HG02759 (cell line): Measurements from ENCODE around the gene MARVELD2.
"Not testable (repeated sequence)": the region's sequence is repeated elsewhere in the genome, so short reads cannot be mapped to it uniquely, and the experiment has no call there.

Experiments
- ATAC-seq: cut with Tn5 transposase; IDR thresholded peaks from one replicate; pipeline ENCODE4 v1.9.1; 2021; ENCODE audit warnings: mild to moderate bottlenecking, moderate library complexity; ENCODE audit not compliant: unreplicated experiment

The MARVELD2 gene

GRCh38 chr5:69414885-69415583, at the start of gene MARVELD2:
Gene MARVELD2 (plus strand): TSS chr5:69415116. CDS start chr5:69419386, 4,270 bp downstream.
- peak; percentile 86 for ATAC-seq

GRCh38 chr5:69367697-69368279, 47.1 kb upstream of the MARVELD2 start:
- ATAC-seq = no peak

- peak; percentile 33 for ATAC-seq
Measured at GRCh38 chr5:69368458-69369339, 46.2 kb upstream of the MARVELD2 start.

- peak; percentile 93 for ATAC-seq
Measured at GRCh38 chr5:69369340-69370121, 45.4 kb upstream of the MARVELD2 start, which contains the start of the genes AK6, RAD17 and TAF9. Gene AK6 (minus strand): TSS chr5:69369520. CDS start chr5:69369490, 30 bp downstream. Gene RAD17 (plus strand): TSS chr5:69369818. CDS start chr5:69372209, 2,391 bp downstream. Gene TAF9 (minus strand): TSS chr5:69369520. CDS start chr5:69365737, 3,783 bp downstream.

GRCh38 chr5:69370335-69370734, 44.6 kb upstream of the MARVELD2 start:
- not testable (repeated sequence) for ATAC-seq

GRCh38 chr5:69372394-69372793, 42.5 kb upstream of the MARVELD2 start:
- ATAC-seq = no peak

GRCh38 chr5:69374911-69375446, 39.9 kb upstream of the MARVELD2 start:
- ATAC-seq = peak; percentile 73

- ATAC-seq = no peak
Measured at GRCh38 chr5:69378376-69378775, 36.5 kb upstream of the MARVELD2 start.

- ATAC-seq = no peak
Measured at GRCh38 chr5:69404659-69405330, 10.1 kb upstream of the MARVELD2 start.

- no peak for ATAC-seq
Measured at GRCh38 chr5:69415584-69415958, 655 bp downstream of the MARVELD2 start.

- no peak for ATAC-seq
Measured at GRCh38 chr5:69416180-69416579, 1.3 kb downstream of the MARVELD2 start.

- ATAC-seq = no peak
Measured at GRCh38 chr5:69416699-69417098, 1.8 kb downstream of the MARVELD2 start.

- no peak for ATAC-seq
Measured at GRCh38 chr5:69418554-69418953, 3.6 kb downstream of the MARVELD2 start.

GRCh38 chr5:69431424-69432303, 16.7 kb downstream of the MARVELD2 start:
- ATAC-seq = no peak

- peak; percentile 72 for ATAC-seq
Measured at GRCh38 chr5:69432412-69433206, 17.7 kb downstream of the MARVELD2 start.

GRCh38 chr5:69435276-69435884, 20.5 kb downstream of the MARVELD2 start:
- not testable (repeated sequence) for ATAC-seq

GRCh38 chr5:69444127-69444754, 29.3 kb downstream of the MARVELD2 start:
- no peak for ATAC-seq
